Vagina (tissue), 2 donors: ENCODE measurements around the gene PDZD4.

Source experiments
- CTCF ChIP-seq, 3 experiments: fragments of 450-650 bp in 2 of 3; fragments of 200-600 bp in 1 of 3; sonication (generic) in 1 of 3; IDR thresholded peaks; one replicate each; pipeline ENCODE4 v1.5.1; 2017 to 2019; ENCODE audit warnings: antibody characterized with exemption in 3 of 3, mild to moderate bottlenecking in 2 of 3, moderate library complexity in 2 of 3
- POLR2A ChIP-seq, 2 donors: fragments of 450-650 bp; IDR thresholded peaks; one replicate each; pipeline ENCODE4 v1.6.1; 2017; ENCODE audit warnings: antibody characterized with exemption in 2 of 2, mild to moderate bottlenecking in 2 of 2, moderate library complexity in 2 of 2
- POLR2AphosphoS5 ChIP-seq, 2 donors: sonication (generic); formaldehyde crosslinking; IDR thresholded peaks; one replicate each; pipeline ENCODE4 v1.9.0; 2017; ENCODE audit warnings: antibody characterized with exemption in 2 of 2, mild to moderate bottlenecking in 2 of 2, low read depth in 1 of 2; ENCODE audit not compliant: insufficient read depth in 1 of 2

- TF ChIP-seq POLR2AphosphoS5 (IDR thresholded peaks at IDR 0.05; ENCODE audit: insufficient read depth in 1 of 2, low read depth in 1 of 2) (no peak), CTCF (IDR thresholded peaks at IDR 0.05) (no peak), POLR2A (IDR thresholded peaks at IDR 0.05) (no peak)
Observed at GRCh38 chrX:153865685-153866084, 35.3 kb upstream of the PDZD4 start.
